HFF-Myc (cell line): ENCODE results near the gene CRYBG1.

Experiments
- DNase-seq: peaks from one replicate; pipeline ENCODE4 v3.0.0-alpha.2; 2011; ENCODE audit warnings: low read depth; ENCODE audit errors: extremely low read depth
- H3K4me3 ChIP-seq: replicated peaks from 2 replicates; pipeline ENCODE4 v1.5.1; 2011; ENCODE audit warnings: low read depth, mild to moderate bottlenecking, control low read depth, low read length
- CTCF ChIP-seq: IDR thresholded peaks from 2 replicates; pipeline ENCODE4 v1.5.1; 2012; ENCODE audit warnings: mild to moderate bottlenecking, low read depth, low read length, control low read depth; ENCODE audit errors: missing control alignments

Gene CRYBG1

GRCh38 chr6:106359959-106360409, 533 bp upstream of the CRYBG1 start:
- TF ChIP-seq CTCF, result no peak
- H3K4me3 ChIP-seq, result peak overlapping the region; percentile 21
- DNase-seq, result no peak

DNA sequence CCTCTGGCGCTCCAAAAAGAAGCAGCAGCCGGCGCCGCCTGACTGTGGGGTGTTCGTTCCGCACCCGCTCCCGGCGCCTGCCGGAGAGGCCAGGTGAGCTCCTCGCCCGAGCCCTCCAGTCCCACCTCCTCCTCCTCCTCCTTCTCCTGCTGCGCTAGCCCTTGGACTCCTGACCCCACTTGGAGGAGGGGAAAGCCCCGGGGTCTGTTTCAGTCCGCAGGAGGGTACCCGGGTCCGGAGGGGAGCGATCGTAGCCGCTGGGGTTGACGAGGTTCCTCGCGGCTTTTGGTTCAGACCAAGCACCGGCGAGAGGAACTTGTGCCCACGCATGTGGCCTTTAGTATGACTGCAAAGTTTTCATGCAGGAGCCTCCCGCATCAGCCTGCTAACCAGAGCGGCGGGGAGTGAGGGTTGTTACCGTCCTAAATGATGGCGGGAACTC, 493 bp downstream of the CRYBG1 start:
- no peak for TF ChIP-seq CTCF
- H3K4me3 ChIP-seq, result peak overlapping the region; percentile 21
- no peak for DNase-seq

DNA sequence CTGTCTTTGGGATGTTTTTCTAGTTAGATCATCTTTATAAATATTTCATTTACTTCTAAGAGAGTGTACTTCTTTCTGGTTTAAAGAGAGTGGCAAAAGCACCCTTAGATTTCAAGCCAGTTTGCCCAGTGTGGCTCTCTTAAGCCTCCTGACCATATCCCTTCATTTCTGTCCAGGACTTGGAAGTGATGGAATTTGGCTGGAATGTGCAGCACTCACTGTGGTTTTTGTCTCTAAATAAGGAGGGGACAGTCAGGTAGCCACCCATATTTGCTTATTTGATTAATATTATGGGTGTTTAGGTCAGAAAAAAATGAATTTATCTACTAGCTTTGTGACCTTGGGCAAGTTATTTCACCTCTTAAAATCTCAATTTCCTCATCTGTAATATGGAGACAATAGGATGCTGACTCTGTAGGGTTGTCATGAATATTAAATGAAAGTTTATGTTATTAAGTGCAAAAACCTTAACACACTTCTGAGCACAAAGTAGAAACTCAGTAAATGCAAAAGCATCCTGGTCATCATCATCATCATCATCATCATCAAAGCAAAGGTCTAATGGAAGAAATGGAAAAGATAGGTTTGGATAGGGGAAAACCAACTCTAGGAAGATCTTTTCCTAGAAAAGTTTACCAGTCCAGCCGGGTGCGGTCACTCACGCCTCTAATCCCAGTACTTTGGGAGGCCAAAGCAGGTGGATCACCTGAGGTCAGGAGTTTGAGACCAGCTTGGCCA, 3.1 kb downstream of the CRYBG1 start:
- DNase-seq, result no peak
- TF ChIP-seq CTCF, result no peak
- no peak overlapping the region for H3K4me3 ChIP-seq

DNA sequence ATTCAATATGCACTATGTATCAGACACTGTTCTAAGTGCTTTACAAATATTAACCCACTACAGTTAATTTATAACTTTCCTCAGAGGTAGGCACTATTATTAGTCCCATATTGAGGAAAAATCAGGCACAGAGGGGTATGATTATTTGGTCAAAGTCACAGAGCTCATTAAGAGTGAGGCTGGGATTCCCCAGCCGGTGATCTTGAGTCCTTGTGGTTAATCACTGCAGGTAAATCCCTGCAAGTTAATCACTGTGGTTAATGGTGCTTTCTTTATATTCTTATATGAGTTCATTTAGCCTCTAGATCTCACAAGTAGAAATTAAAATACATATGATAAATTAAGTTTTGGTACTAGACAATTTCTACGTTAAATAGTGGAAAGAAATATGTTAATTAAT, 9.2 kb downstream of the CRYBG1 start:
- DNase-seq, result no peak
- no peak for TF ChIP-seq CTCF
- no peak overlapping the region for H3K4me3 ChIP-seq

- no peak overlapping the region for H3K4me3 ChIP-seq
Observed at GRCh38 chr6:106370639-106371038, 10.1 kb downstream of the CRYBG1 start.

GRCh38 chr6:106372838-106373501, 12.5 kb downstream of the CRYBG1 start:
- TF ChIP-seq CTCF, result no peak
- H3K4me3 ChIP-seq, result no peak overlapping the region
- no peak for DNase-seq

More at GRCh38 chr6:106370639-106371038, 10.1 kb downstream of the CRYBG1 start:
- no peak for TF ChIP-seq CTCF
- no peak for DNase-seq
